ENCODE measurements around the gene ZNF22.

ZNF22 gene

DNA sequence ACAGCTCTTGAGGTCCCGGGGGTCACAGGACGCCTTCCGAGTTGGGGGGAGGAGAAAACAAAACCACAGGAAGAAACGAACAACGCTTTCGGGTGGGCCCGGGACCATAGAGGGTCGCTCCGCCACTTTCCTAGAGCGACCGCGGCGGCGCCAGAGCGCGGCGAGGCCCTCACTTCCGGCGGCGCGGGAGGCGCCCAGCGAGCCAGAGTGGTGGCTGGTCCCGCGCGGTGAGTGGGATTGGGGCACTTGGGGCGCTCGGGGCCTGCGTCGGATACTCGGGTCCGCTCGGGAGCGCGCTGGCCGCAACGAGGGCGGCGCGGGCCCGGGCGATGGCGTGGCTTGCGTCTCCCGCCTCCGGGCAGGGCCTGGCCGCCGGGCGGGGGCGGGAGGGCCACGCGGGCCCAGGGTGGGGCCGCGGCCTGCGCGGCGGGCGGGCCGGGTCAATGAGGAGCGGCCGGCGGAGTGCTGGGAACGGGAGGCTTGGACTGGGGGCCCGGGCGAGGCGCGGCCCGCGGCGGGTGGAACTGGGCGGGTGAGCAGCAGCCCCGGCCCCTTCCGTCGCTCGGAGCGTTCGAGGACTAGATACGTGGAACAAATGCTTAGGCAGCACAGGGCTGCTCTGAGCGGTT lies at the start of gene ZNF22:
TSS of gene ZNF22 (plus strand) at position 172 of the 629 bp plus-strand sequence. CDS start 2,446 bp downstream, outside the sequence.
- CTCF ChIA-PET, result no interaction called here
- TF ChIP-seq L3MBTL2 (conservative IDR thresholded peaks at IDR 0.05), result no peak; the same call in none of the 2 replicates
- TF ChIP-seq ELF4 (IDR thresholded peaks at IDR 0.05), result no peak
- no peak for TF ChIP-seq FOXM1 (IDR thresholded peaks at IDR 0.05; ENCODE audit: borderline replicate concordance)
- TF ChIP-seq SUZ12 (IDR thresholded peaks at IDR 0.05), result no peak
- TF ChIP-seq ARNT (IDR thresholded peaks at IDR 0.05), result no peak
- POLR2A ChIA-PET, result interaction anchor here (2.2 kb wide), 1 partner anchor 22 kb away, joined by 9 read pairs; the partner anchor contains the start of gene DEPP1
- DNase-seq (ENCODE audit: extremely low spot score), result peak; percentile 71

DNA sequence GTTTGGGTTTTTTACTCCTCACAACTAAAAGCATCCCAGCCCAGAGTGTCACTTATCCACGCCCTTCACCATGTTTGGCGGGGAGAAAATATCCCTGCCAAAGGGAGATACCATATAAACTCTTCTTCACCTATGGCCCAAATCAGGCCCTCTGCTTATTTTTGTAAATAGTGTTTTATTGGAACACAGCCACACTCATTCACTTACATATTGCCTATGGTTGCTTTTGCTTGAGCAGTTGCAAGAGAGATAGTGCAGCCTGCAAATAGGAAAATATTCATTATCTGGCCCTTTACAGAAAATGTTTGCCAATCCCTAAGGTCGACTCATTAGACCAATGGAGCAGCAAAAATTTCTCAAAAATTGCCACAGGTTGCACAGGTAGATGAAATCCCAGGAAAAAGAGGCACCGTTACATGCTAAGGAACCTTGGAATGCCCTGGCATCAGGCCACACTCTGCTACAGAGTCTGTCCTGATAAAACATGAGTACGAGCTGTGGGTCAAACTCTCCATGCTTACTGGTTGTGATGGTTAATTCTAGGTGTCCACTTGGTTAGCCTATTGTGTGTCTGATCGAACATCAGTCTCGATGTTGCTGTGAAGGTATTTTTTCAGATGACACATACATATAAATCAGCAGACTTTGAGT lies 49.0 kb upstream of the ZNF22 start:
- POLR2A ChIA-PET, result no interaction called here
- no peak for TF ChIP-seq BHLHE40 (IDR thresholded peaks at IDR 0.05; ENCODE audit: borderline replicate concordance)
- no peak for TF ChIP-seq ELF4 (IDR thresholded peaks at IDR 0.05)
- TF ChIP-seq, protein P1, sequence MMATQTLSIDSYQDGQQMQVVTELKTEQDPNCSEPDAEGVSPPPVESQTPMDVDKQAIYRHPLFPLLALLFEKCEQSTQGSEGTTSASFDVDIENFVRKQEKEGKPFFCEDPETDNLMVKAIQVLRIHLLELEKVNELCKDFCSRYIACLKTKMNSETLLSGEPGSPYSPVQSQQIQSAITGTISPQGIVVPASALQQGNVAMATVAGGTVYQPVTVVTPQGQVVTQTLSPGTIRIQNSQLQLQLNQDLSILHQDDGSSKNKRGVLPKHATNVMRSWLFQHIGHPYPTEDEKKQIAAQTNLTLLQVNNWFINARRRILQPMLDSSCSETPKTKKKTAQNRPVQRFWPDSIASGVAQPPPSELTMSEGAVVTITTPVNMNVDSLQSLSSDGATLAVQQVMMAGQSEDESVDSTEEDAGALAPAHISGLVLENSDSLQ (IDR thresholded peaks at IDR 0.05), result no peak
- TF ChIP-seq FOXM1 (IDR thresholded peaks at IDR 0.05; ENCODE audit: borderline replicate concordance), result no peak
- no peak for TF ChIP-seq TARDBP (IDR thresholded peaks at IDR 0.05)
- no peak for TF ChIP-seq NFRKB (IDR thresholded peaks at IDR 0.05)
- no peak for TF ChIP-seq FOXA1 (IDR thresholded peaks at IDR 0.05)
- TF ChIP-seq ZNF384 (IDR thresholded peaks at IDR 0.05), result no peak
- TF ChIP-seq CTBP1 (IDR thresholded peaks at IDR 0.05; ENCODE audit: borderline replicate concordance), result no peak
- TF ChIP-seq SUZ12 (IDR thresholded peaks at IDR 0.05), result no peak
- TF ChIP-seq FOXK2 (IDR thresholded peaks at IDR 0.05), result no peak
- TF ChIP-seq ARNT (IDR thresholded peaks at IDR 0.05), result no peak
- TF ChIP-seq L3MBTL2 (conservative IDR thresholded peaks at IDR 0.05), result no peak
- TF ChIP-seq HDGF (IDR thresholded peaks at IDR 0.05; ENCODE audit: borderline replicate concordance), result no peak
- TF ChIP-seq LEF1 (IDR thresholded peaks at IDR 0.05; ENCODE audit: borderline replicate concordance), result no peak
- TF ChIP-seq SP1 (IDR thresholded peaks at IDR 0.05), result no peak
- CTCF ChIA-PET, result interaction anchor here (0.6 kb wide), 1 partner anchor 298 kb away, joined by 7 read pairs; no protein-coding TSS in a partner anchor
- no peak for DNase-seq (ENCODE audit: extremely low spot score)

DNA sequence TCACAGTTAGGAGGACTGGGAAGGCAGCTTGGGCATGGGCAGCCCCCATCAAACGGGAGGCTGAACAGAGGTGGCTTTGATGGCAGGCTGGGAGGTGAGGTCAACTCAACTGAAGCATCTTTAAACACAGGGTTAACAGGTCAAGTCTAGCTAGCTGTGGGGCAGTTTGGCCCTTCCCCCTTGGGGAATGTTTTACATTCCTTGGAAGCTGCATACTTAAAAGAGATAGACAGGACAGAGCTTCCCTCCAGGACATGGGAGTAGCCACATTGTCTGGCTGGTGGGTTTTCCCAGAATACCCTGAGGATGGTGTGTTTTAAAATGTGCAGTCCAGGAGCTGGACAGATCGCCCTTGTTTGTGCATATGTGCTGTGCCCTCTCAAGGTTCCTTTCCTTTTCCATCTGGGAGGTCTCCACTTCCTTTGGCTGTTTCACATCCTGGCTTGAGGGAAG lies 47.9 kb upstream of the ZNF22 start:
- POLR2A ChIA-PET, result interaction anchor here (1.5 kb wide), 1 partner anchor 26 kb away, joined by 3 read pairs; the partner anchor contains the start of gene DEPP1
- DNase-seq (ENCODE audit: extremely low spot score), result no peak
- TF ChIP-seq FOXK2 (IDR thresholded peaks at IDR 0.05) (no peak), LEF1 (IDR thresholded peaks at IDR 0.05; ENCODE audit: borderline replicate concordance) (no peak), NFRKB (IDR thresholded peaks at IDR 0.05) (no peak), ARNT (IDR thresholded peaks at IDR 0.05) (no peak), BHLHE40 (IDR thresholded peaks at IDR 0.05; ENCODE audit: borderline replicate concordance) (no peak), CTBP1 (IDR thresholded peaks at IDR 0.05; ENCODE audit: borderline replicate concordance) (no peak), FOXM1 (IDR thresholded peaks at IDR 0.05; ENCODE audit: borderline replicate concordance) (no peak), SP1 (IDR thresholded peaks at IDR 0.05) (no peak), SUZ12 (IDR thresholded peaks at IDR 0.05) (no peak), L3MBTL2 (conservative IDR thresholded peaks at IDR 0.05) (no peak)
- CTCF ChIA-PET, result no interaction called here

DNA sequence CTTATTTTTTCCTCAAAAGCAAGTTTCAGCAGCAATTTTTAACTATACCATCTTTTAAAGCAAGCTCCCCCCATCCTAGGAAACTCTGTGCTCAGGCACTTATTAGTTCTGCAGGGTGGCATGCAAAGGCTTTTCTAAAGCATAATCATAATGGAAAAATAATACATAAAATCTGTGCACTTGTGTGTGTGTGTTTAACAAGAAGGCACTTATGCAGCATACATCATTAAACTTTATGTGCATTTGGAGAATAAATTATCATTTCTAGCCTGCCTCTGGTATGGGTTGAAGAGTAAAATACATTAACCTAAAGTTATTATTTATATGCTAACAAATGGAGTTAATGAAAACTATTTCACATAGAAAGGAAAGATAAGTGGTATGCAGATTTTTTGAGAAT lies 46.7 kb upstream of the ZNF22 start:
- ChIA-PET CTCF (interaction anchor here (1.2 kb wide), 1 partner anchor 21 kb away, joined by 4 read pairs; no protein-coding TSS in a partner anchor), POLR2A (interaction anchor here (1.5 kb wide), 1 partner anchor 25 kb away, joined by 3 read pairs; the partner anchor contains the start of gene DEPP1)

DNA sequence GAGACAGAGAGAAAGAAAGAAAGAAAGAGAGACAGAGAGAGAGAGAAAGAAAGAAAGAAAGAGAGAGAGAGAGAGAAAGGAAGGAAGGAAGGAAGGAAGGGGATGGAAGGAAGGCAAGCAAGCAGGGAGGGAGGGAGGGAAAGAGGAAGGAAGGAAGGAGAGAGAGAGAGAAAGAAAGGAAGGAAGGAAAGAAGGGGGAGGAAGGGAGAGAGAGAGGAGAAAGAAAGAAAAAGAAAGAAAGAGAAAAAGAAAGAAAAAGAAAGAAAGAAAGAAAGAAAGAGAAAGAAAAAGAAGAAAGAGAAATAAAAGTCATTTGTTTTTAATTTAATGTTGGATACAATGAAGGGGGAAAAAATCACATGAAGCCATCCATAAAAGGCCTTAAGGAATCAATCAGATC lies 45.8 kb upstream of the ZNF22 start:
- ChIA-PET POLR2A (no interaction called here), CTCF (no interaction called here)
- TF ChIP-seq LEF1 (IDR thresholded peaks at IDR 0.05; ENCODE audit: borderline replicate concordance) (no peak), CTBP1 (IDR thresholded peaks at IDR 0.05; ENCODE audit: borderline replicate concordance) (no peak), BHLHE40 (IDR thresholded peaks at IDR 0.05; ENCODE audit: borderline replicate concordance) (no peak), FOXK2 (IDR thresholded peaks at IDR 0.05) (no peak), ELF4 (IDR thresholded peaks at IDR 0.05) (no peak), L3MBTL2 (conservative IDR thresholded peaks at IDR 0.05) (no peak), NFRKB (IDR thresholded peaks at IDR 0.05) (no peak), SUZ12 (IDR thresholded peaks at IDR 0.05) (no peak), SP1 (IDR thresholded peaks at IDR 0.05) (no peak), ZNF384 (IDR thresholded peaks at IDR 0.05) (no peak), HDGF (IDR thresholded peaks at IDR 0.05; ENCODE audit: borderline replicate concordance) (no peak), TARDBP (IDR thresholded peaks at IDR 0.05) (no peak), FOXA1 (IDR thresholded peaks at IDR 0.05) (no peak), FOXM1 (IDR thresholded peaks at IDR 0.05; ENCODE audit: borderline replicate concordance) (no peak), ARNT (IDR thresholded peaks at IDR 0.05) (no peak)
- TF ChIP-seq, protein P1 (IDR thresholded peaks at IDR 0.05), result no peak
- no peak for DNase-seq (ENCODE audit: extremely low spot score)

More for the DNA sequence above, 46.7 kb upstream of the ZNF22 start:
- TF ChIP-seq FOXK2 (IDR thresholded peaks at IDR 0.05), result no peak
- no peak for TF ChIP-seq TARDBP (IDR thresholded peaks at IDR 0.05)
- TF ChIP-seq BHLHE40 (IDR thresholded peaks at IDR 0.05; ENCODE audit: borderline replicate concordance), result no peak
- TF ChIP-seq ZNF384 (IDR thresholded peaks at IDR 0.05), result no peak
- TF ChIP-seq ARNT (IDR thresholded peaks at IDR 0.05), result no peak
- TF ChIP-seq FOXA1 (IDR thresholded peaks at IDR 0.05), result no peak
- TF ChIP-seq, protein P1 (IDR thresholded peaks at IDR 0.05), result no peak
- no peak for TF ChIP-seq LEF1 (IDR thresholded peaks at IDR 0.05; ENCODE audit: borderline replicate concordance)
- no peak for DNase-seq (ENCODE audit: extremely low spot score)

Measured in HEK293T (cell line).